ENCODE data around the gene SPEN.
"Not testable (repeated sequence)": the region's sequence is repeated elsewhere in the genome, so short reads cannot be mapped to it uniquely, and the experiment has no call there.

Gene SPEN

GRCh38 chr1:15896841-15897610 is 49.5 kb downstream of the SPEN start:
- not testable (repeated sequence) for DNase-seq (ENCODE audit: low spot score)

GRCh38 chr1:15899266-15899665 is 51.8 kb downstream of the SPEN start:
- DNase-seq (ENCODE audit: low spot score), result no peak

GRCh38 chr1:15900662-15901279 is 53.3 kb downstream of the SPEN start:
- DNase-seq (ENCODE audit: low spot score), result no peak

- DNase-seq (ENCODE audit: low spot score), result no peak
Observed at GRCh38 chr1:15902882-15903281, 55.4 kb downstream of the SPEN start.

- no peak for DNase-seq (ENCODE audit: low spot score)
Observed at GRCh38 chr1:15908597-15908996, 61.1 kb downstream of the SPEN start.

GRCh38 chr1:15911141-15911540 is 63.6 kb downstream of the SPEN start:
- no peak for DNase-seq (ENCODE audit: low spot score)

GRCh38 chr1:15911927-15912326 is 64.4 kb downstream of the SPEN start:
- DNase-seq (ENCODE audit: low spot score), result no peak

GRCh38 chr1:15913607-15914006 is 66.1 kb downstream of the SPEN start:
- DNase-seq (ENCODE audit: low spot score), result not testable (repeated sequence)

GRCh38 chr1:15915991-15916390 is 68.5 kb downstream of the SPEN start:
- no peak for DNase-seq (ENCODE audit: low spot score)

- no peak for DNase-seq (ENCODE audit: low spot score)
Observed at GRCh38 chr1:15916417-15916816, 68.9 kb downstream of the SPEN start.

GRCh38 chr1:15916916-15917315 is 69.4 kb downstream of the SPEN start:
- DNase-seq (ENCODE audit: low spot score), result no peak

GRCh38 chr1:15918962-15919715 is 71.6 kb downstream of the SPEN start:
- no peak for DNase-seq (ENCODE audit: low spot score)

GRCh38 chr1:15923241-15923640 is 75.7 kb downstream of the SPEN start:
- no peak for DNase-seq (ENCODE audit: low spot score)

GRCh38 chr1:15926448-15926847 is 78.9 kb downstream of the SPEN start:
- DNase-seq (ENCODE audit: low spot score), result not testable (repeated sequence)

- peak; percentile 91 for DNase-seq (ENCODE audit: low spot score)
Observed at GRCh38 chr1:15928971-15929965, 81.8 kb downstream of the SPEN start.

- DNase-seq (ENCODE audit: low spot score), result no peak
Observed at GRCh38 chr1:15931401-15931800, 83.9 kb downstream of the SPEN start.

GRCh38 chr1:15931884-15932283 is 84.4 kb downstream of the SPEN start:
- DNase-seq (ENCODE audit: low spot score), result no peak

GRCh38 chr1:15932612-15933011 is 85.1 kb downstream of the SPEN start:
- DNase-seq (ENCODE audit: low spot score), result no peak

GRCh38 chr1:15933684-15934083 is 86.2 kb downstream of the SPEN start:
- DNase-seq (ENCODE audit: low spot score), result no peak

- no peak for DNase-seq (ENCODE audit: low spot score)
Observed at GRCh38 chr1:15934211-15935055, 86.9 kb downstream of the SPEN start.
